GM19397 (cell line): ENCODE results near the gene PFDN6.
"Not testable (repeated sequence)": the region's sequence is repeated elsewhere in the genome, so short reads cannot be mapped to it uniquely, and the experiment has no call there.

Experiments
- ATAC-seq: cut with Tn5 transposase; IDR thresholded peaks from one replicate; pipeline ENCODE4 v1.9.1; 2021; ENCODE audit warnings: mild to moderate bottlenecking, moderate library complexity; ENCODE audit not compliant: unreplicated experiment

PFDN6 gene

DNA sequence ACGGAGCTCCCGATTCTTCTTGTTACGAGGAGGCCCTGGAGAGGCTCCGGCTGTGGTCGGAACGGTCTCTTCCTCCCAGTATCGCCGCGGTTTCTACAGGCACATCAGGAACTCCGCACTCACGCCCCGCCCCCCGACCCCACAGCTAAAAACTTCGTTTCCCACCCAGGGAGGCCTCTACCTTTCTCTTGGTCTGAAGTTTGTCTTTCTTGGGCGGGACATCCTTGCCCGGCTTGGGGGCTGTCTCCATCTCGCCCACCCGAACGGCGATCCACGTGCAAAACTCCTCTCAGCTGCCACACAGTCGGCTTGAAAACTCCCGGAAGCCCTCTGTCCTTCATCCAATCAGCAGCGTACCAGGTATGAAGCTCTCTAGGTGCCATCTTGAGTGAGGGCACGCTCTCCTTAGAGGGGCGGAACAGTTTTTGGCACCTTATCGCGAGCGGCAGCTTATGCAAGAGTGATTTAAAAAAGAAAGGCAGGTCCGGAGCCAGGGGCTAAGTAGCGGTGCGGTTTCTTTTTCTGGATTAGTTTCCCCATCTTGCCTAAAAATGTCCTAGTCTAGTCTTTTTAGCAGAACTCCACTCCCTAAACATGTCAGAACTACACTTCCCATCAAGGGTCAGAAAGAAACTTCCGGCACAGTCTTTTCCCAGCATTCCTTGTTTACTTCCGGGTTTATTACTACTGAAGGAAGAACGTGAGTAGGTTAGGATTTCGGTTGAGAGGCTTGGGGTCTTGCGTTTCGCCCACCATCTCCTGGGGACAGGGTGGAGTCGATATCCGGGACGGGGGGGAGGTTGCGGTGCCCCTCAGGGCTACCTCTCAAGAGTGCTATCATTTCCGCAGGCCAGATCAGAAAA, at the start of gene PFDN6, which contains the start of gene WDR46:
Gene PFDN6 (plus strand): TSS at position 681 of the 863 bp plus-strand sequence. CDS start 256 bp downstream, outside the sequence.
Gene WDR46 (minus strand): TSS at position 319 of the 863 bp plus-strand sequence. CDS start 69 bp downstream, at position 250.
- ATAC-seq, result peak; percentile 71

DNA sequence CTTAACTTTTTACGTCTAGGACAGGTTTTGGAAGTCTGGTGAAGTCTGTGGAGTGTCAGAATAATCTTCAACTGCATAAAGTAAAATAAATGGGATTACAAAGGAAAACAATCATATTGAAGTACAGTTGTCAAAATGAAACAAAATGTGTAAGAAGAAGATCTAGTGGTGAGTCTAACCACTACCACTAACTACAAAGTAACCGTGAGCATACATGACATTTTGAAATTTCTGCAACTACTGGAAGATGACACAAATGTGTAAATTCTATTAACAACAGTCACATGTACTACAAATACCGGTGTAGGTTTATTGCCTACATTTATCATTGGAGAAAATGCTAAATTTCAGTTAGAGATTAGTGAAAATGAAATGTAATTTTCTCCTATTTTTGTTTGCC, 47.4 kb upstream of the PFDN6 start:
- ATAC-seq, result no peak

DNA sequence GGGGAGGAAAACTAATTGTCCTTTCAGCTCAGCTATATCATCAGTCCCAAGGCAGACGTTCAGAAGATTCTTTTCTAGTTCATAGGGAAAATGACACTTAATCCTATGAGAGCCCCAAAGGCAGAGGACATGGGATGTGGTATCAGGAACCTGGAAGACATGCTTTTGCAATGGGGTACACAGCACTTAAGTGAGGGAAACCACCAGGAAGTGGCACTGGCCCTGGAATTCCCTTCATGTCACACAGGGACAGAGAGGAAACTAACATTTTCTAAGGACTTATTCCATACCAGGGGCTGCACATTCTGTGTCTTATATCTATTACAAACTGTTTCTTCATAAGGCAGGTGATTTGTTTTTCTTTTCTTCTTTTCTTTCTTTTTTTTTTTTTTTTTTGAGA, 45.9 kb upstream of the PFDN6 start:
- no peak for ATAC-seq

DNA sequence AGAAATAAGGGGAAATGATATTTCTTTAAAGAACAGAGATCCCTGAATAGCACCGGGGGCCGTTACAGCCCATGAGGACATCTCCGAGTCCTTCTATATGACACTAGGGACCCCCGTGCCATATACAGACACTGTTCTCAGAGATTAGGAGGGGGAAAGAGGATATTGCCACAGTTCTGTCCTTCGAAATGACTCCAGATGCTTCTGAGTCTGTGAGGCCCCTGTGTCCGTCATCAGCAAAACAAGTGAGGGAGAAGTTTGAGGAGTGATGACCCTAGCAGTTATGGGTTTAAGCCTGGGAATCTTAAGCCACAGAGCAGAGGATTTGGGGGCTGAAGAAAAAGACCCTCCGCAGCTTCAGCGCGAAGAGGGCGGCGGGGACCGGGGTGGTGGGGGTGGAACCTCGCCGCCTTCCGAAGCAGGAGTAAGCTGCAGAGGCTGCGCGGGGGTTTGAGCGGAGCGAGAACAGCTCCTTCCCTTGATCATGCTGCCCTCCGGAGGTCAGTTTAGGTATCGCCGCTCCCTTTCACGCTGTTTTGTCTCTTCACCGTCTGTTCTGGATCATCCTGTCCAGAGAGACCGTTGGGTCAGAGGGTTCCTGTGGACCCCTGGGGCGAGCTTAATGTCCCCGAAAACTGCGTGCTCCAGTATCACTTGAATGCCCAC, 41.3 kb upstream of the PFDN6 start:
- peak; percentile 28 for ATAC-seq

DNA sequence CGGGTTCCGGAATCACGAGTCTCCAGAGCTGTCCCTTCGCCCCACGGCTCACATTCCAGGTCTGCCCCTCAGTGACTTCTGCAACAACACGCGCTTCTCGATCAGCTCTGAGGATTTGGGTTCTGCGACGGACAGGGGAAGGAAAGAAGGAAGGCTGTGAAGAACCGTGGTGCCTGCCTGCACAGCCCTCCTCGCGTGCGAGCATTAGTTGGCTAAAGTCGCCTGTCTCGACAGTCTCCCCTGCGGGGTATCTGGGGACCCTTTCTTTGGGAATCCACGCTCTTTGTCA, 40.8 kb upstream of the PFDN6 start:
- peak; percentile 6 for ATAC-seq

DNA sequence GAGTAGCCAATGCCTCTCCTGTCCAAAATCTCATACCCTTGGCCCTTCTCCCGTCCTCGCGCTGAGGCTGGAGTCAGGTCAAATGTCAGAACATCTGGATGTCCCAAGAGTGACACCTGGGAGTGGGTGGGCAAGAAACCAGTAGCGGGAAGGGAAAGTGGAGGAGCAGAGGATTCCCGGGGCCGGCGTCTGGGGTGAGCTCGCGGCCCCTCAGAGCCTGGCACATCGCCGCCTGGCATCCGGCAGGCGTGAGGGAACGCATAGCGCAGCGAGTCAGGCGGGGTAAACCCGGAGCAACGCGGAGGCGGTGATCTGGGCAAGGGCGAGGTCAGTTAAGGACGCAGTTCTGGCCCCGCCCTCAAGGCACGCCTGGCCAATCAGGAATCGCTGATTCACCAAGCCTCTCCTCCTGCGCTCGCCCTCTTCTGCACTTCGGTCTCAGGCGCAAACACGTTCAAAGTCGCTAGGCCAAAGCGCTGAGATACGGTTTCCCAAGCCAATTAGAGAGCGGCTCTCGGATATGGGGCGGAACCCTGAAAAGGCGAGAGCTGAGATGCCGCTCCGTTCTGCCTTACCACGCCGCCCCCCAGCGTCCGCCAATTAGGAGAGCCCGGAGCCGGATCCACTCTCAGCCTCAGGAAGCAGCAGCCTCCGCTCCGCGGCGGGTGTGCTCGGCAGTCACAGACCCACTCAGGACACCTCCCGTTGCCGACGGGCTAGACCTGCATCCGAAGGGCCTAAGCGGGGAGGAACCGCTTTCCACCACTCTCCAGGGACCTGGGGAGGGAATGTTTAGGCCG, 40.3 kb upstream of the PFDN6 start:
- ATAC-seq, result peak; percentile 83

DNA sequence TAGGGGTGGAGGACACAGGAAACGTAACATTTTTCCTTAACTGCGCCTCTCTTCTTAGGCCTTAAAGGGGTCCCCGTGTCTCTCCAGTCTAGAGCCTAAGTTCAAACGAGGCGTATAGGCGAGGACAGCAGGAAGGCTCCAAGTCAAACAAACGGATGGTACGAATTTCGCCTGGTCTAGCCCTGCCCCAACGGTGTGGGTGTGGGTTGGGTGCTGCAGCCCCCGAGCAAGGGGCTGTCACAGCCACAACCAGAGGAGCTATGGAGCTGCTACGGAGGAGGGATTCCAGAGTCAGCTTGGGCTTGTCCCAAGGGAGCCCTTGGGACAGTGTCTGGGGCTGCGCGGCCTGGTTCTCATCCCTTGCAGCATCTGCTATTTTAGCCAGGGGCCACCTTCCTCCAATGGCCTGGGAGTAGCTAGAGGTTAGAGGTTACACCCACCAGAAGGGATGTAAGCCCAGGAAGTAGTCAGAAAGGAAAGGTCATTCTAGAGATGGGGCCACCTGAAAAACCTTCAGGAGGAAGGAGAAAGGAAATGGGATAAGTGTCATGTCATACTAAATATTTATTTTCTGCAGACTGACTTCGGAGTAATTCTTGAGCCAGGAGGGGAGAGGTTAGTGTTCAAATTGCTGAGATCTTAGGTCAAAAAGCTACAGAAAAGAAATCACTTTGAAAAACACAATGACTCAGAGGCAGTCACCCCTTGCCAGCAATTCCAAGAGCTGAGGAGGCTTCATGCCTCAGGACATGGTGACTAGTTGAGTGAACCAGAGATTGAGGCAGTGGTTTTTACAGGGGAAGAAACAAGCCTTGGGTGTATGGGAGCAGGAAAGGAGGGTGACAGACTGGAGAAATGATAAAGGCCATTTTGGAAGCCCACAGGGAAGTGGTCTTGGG, 39.4 kb upstream of the PFDN6 start:
- ATAC-seq, result peak; percentile 5

DNA sequence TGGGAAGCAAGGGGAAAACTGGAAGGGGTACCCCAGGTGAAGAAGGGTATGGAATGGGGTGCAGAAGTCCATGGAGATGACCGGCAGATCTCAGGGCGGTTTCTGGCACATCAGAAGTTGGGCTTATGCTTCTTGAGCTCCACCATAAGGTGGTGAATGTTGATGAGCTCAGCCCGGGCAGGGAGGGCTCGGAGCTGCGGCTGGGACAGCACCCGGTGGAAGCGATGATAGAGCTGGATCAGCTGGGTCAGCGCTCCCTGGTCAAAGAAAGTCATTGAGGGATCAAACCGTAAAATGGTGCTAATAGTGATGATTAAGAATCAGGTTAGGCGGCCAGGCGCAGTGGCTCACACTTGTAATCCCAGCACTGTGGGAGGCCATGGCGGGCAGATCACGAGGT, 38.7 kb upstream of the PFDN6 start:
- ATAC-seq, result no peak

DNA sequence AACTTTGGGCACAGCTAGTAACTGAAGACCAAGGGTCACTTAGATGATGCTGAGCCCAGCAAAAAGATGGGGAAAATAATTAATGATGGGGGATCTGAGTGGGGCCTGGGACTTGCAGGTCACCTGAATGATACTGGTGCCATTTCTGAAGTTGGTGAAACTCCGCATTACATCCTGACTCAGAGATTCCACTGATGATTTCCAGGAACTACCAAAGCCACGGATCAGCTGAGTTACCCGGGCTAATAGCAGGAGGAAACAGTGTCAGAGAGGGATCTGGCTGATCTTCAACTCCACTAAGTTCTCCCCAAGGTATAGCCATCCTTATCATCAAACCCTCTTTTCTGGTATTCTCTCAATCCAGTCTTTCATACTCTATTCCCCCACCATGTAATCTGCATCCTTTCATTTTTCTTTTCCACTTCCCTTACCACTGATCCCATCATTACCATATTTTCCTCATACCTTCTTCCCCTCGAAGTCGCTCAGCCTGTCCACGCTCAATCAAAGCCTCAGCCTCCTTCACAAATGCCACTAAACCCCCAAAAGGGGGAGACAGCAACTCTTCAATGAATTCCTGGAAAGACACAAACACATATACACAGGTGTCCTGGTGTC, 37.9 kb upstream of the PFDN6 start:
- no peak for ATAC-seq

DNA sequence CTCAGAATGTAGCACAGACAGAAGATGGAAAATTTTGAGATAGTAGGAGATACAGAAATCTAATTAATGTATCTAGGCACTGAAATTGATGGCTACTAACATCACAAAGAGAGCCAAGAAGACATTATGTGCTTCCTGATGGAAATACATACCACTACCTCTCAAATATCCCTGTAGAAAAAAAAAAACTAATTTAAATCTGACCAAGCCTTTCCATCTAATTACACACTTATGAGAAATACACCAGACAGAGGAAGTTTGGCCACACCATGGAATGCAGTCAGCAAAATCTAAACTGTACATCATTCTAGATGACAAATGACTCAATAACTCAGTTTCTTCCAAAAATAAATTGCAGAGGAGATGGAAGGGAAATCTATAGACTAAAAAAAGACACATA, 36.6 kb upstream of the PFDN6 start:
- ATAC-seq, result no peak

DNA sequence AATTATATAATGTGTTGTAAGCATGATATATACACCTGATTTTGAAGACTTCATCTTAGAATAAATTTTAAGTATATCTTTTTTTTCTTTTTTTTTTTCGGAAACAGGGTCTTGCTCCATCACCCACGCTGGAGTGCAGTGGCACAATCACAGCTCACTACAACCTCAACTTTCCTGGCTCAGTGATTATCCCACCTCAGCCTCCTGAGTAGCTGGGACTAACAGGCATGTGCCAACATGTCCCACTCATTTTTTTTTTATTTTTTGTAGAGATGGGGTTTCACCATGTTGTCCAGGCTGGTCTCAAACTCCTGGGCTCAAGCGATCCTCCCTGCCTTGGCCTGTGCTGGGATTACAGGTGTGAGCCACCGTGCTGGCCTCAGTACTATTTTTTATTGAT, 34.8 kb upstream of the PFDN6 start:
- no peak for ATAC-seq

DNA sequence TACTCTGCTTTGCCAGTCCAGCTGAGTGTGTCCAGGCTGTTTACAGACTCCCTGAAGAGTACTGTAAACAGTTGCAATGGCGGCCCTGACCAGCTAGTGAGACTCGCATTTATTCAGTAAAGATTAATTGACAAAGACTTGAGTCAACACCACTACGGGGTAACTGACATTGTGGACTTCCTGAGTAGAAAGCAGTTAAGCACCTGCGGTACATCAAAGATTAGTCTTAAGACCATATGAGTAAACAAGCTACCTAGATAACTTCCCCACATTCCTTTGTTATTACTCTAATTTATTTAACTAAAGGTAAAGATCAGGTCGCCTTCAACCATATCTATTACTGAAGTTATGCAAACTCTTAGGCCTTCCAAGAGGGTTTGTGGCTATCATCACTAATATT, 30.4 kb upstream of the PFDN6 start:
- ATAC-seq, result no peak

DNA sequence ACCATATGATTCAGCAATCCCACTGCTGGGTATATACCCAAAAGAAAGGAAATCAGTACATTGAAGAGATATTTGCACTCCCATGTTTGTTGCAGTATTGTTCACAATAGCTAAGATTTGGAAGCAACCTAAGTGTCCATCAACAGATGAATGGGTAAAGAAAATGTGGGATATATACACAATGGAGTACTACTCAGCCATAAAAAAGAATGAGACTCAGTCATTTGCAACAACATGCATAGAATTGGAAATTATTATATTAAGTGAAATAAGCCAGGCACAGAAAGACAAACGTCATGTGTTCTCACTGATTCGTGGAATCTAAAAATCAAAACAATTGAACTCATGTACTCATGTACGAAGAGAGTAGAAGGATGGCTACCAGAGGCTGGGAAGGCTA, 26.9 kb upstream of the PFDN6 start:
- ATAC-seq, result not testable (repeated sequence)

DNA sequence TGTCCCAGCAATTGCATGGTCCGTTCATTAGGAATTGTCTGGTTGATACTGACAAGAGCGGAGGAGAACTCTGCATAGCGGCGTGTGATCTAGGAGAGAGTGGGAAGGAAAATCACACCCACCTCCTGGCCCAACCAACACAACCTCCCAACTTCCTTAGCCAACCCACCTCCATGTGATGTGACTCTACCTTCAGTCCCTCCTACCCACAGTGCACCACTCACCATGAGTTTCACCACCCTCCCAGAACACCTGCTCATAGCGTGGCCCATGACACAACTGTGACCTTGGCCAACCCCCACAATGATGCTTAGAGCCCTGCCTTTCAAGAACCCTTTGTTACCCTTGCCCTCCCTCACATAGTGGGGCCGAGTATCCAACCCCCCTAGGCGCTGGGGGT, 25.4 kb upstream of the PFDN6 start:
- no peak for ATAC-seq

DNA sequence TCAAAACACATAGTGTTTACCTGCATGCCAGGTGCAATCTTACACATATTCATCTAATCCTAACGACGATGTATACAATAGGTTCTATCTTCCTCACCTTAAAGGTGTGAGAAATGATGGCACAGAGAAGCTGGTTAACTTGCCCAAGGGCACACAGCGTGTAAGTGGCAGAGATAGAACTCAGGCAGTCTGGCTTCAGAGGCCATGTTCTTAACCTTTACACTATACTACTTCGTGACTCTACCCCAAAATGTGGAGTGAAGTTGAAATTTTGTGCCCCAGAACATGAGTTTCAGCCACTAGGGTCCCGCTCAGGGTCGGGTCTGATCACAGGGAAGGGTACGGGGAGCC, 18.3 kb upstream of the PFDN6 start:
- no peak for ATAC-seq

DNA sequence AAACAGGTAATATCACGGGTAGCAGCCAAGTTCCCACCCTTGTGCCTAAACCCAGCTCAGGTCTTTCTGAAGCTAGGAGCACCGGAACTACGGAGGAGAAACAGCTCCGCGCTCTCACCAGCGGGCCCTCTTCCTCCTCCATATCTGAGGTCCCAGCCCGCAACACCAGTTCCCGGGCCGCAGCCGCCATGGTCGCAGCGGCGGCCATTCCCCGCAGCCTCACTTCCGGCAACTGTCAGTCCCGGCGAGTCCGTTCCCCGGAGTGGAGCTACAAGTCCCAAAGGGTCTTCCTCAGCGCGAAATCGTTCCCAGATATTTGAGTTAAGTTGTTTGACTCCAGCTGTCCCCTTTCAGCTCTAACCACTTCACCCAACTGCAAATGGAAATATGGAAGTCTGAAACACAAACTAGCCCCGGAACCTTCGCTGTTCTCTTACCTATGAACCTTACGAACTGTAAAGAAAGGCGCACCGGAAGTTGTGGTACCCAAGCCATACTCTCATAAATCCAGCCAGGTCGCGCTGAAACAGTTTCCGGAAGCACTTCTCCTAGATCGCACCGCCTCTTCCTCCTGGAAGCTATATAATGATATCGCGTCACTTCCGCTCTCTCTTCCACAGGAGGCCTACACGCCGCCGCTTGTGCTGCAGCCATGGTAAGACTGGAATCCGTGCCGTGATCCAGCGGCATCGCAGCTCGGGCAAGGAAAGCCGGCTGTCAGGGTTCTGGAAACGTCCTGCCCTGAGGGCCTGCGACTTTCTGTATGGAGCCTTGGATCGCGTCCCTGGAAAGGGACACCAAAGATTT, 17.7 kb upstream of the PFDN6 start, which contains the start of the genes RPS18 and VPS52:
Gene RPS18 (plus strand): TSS at position 608 of the 807 bp plus-strand sequence. CDS start 45 bp downstream, at position 653.
Gene VPS52 (minus strand): TSS at position 409 of the 807 bp plus-strand sequence. CDS start 201 bp downstream, at position 208.
- ATAC-seq, result peak; percentile 76

DNA sequence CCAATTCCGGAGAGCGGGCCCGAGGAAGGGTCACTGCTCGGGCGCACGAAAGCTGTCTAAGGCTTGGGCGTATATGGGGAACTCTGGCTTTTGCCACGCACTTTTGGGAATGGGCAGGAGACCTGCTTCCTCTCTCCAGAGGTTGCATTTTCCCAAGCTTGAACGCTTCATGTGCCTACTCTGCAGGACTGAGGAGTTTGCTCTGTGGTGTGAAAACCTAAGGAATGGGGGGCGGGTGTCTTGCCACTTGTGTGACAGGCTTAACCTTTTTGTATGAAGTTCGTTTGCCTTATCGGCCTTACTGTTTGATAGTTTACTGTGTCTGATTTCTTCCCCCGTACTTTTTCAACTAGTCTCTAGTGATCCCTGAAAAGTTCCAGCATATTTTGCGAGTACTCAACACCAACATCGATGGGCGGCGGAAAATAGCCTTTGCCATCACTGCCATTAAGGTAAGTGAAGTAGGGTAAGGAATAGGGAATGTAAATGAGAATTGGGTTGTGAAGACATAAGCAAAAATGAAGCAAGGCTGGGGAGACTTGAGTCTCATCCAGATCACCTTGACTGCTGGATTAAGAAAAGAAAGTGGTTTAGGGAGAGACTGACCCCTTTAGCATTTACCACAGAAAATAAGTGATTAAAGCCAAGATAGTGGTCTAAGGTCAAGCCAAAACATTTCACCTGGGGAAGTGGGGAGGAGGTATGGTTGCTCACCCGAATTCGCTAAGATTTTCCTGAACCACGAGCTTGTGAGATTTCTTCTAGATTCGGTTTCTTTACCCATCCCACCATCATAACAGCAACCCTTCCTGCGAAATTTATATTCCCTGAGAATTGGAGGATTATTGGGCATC, 16.9 kb upstream of the PFDN6 start:
- no peak for ATAC-seq
